ENCODE results near the gene RYR2. TPM values are rescaled to one million over a fixed set of nuclear protein-coding genes. Genes with fewer than 3 reads are reported as not detected.

RYR2 gene
- total RNA-seq, 4 donors from 2014 or later: 0.16 to 1.4 (median 0.60) TPM

- TF ChIP-seq CTCF (IDR thresholded peaks at IDR 0.05; ENCODE audit: low read depth): no peak
Observed at GRCh38 chr1:237219751-237220642, 178.0 kb downstream of the RYR2 start.

GRCh38 chr1:237223419-237223818, 181.4 kb downstream of the RYR2 start:
- no peak for TF ChIP-seq CTCF (IDR thresholded peaks at IDR 0.05; ENCODE audit: low read depth)

GRCh38 chr1:237226177-237226944, 184.4 kb downstream of the RYR2 start:
- no peak for TF ChIP-seq CTCF (IDR thresholded peaks at IDR 0.05; ENCODE audit: low read depth)

GRCh38 chr1:237227476-237227875, 185.5 kb downstream of the RYR2 start:
- no peak for TF ChIP-seq CTCF (IDR thresholded peaks at IDR 0.05; ENCODE audit: low read depth)

GRCh38 chr1:237228421-237228820, 186.4 kb downstream of the RYR2 start:
- TF ChIP-seq CTCF (IDR thresholded peaks at IDR 0.05; ENCODE audit: low read depth): no peak

- no peak for TF ChIP-seq CTCF (IDR thresholded peaks at IDR 0.05; ENCODE audit: low read depth)
Observed at GRCh38 chr1:237229333-237229732, 187.3 kb downstream of the RYR2 start.

GRCh38 chr1:237232501-237232900, 190.5 kb downstream of the RYR2 start:
- TF ChIP-seq CTCF (IDR thresholded peaks at IDR 0.05; ENCODE audit: low read depth): no peak
